Bronchial epithelial cell (primary cell): ENCODE results near the gene PRXL2B. TPM values are rescaled to one million over a fixed set of nuclear protein-coding genes. Genes with fewer than 3 reads are reported as not detected.
"Not testable (repeated sequence)": the region's sequence is repeated elsewhere in the genome, so short reads cannot be mapped to it uniquely, and the experiment has no call there.

Source experiments
- DNase-seq: peaks from one replicate; pipeline ENCODE4 v3.0.0-alpha.2; 2010; ENCODE audit warnings: low read depth
- FAIRE-seq: peaks from 2 replicates; lab custom pipeline; 2011; peaks lifted over from hg19 to GRCh38; lab: Jason Lieb, UNC
- H3K27me3 ChIP-seq: 2 replicates; pipeline ENCODE4 v1.5.1; 2011; ENCODE audit warnings: low read length; ENCODE audit not compliant: control insufficient read depth, insufficient read depth
- H3K36me3 ChIP-seq: 2 replicates; pipeline ENCODE4 v1.5.1; 2011; ENCODE audit warnings: low read length; ENCODE audit not compliant: control insufficient read depth, insufficient read depth
- H3K4me3 ChIP-seq: 2 replicates; pipeline ENCODE4 v1.5.1; 2011; ENCODE audit warnings: mild to moderate bottlenecking, low read depth, low read length, control low read depth
- CTCF ChIP-seq: IDR thresholded peaks from 2 replicates; pipeline ENCODE4 v1.5.1; 2011; ENCODE audit warnings: mild to moderate bottlenecking, moderate library complexity, low read length, control low read depth, inconsistent platforms; ENCODE audit not compliant: insufficient read depth, severe bottlenecking
- total RNA-seq: library from RNA; depleted of rRNA; stranded (reverse); fragments of >200 nt; gene quantifications from 2 replicates; pipeline ENCODE4 v1.2.1, GENCODE V29; 2014

The PRXL2B gene
- total RNA-seq, 1 donor from 2014 or later, result 6.8 TPM

DNA sequence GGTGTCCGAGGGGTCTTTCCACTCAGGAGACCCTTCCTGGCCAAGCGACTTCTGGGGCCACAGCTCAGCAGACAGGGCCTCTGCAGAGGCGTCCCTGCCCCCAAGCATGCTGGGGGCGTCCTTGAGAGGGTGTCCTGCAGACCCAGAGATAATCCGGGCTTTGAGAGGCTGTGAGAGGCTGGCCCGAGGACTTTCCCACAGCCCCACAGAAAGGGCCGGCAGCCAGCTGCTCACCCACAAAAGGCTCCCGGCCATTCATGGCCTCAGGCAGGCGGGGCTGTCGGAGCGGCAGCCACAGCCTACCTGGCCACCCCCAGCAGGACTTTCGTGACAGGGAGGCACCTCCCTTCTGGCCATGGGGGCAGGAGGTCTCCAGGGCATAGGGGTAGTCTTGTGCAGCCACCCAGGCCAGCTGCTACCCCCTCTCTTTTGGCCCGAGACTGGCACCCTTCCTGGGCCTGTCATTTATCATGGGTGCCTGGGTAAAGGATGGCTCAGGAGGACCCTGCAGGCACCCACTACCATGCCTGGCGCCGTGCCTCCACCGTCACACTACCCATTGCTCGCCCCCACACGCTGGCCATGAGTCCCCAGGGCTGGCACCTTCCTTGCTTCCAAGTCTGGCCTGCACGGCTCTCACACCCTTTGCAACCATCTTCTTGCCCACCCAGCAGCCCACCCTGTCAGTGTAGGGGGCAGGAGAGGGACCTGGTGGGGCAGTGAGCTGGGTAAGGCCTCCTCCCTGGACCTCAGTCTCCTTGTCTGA lies 41.5 kb upstream of the PRXL2B start:
- Histone ChIP-seq H3K36me3 (no peaks in the 10 kb centered on the region), H3K4me3 (no peak overlapping the region), H3K27me3 (no peaks in the 10 kb centered on the region)
- FAIRE-seq, result no peak
- no peak for TF ChIP-seq CTCF
- no peak for DNase-seq

GRCh38 chr1:2545754-2546514 lies 40.6 kb upstream of the PRXL2B start:
- H3K27me3 ChIP-seq, result no peaks in the 10 kb centered on the region
- TF ChIP-seq CTCF, result no peak
- DNase-seq, result peak; percentile 45
- no peaks in the 10 kb centered on the region for H3K36me3 ChIP-seq
- peak overlapping the region; percentile 40 for H3K4me3 ChIP-seq
- FAIRE-seq, result no peak

GRCh38 chr1:2546515-2547209 lies 39.9 kb upstream of the PRXL2B start:
- Histone ChIP-seq H3K27me3 (no peaks in the 10 kb centered on the region), H3K4me3 (peak overlapping the region; percentile 40), H3K36me3 (no peaks in the 10 kb centered on the region)
- DNase-seq, result peak; percentile 72
- no peak for TF ChIP-seq CTCF
- no peak for FAIRE-seq

GRCh38 chr1:2547210-2548067 lies 39.1 kb upstream of the PRXL2B start:
- TF ChIP-seq CTCF, result no peak
- FAIRE-seq (no peak), DNase-seq (no peak)
- H3K36me3 ChIP-seq, result no peaks in the 10 kb centered on the region
- H3K4me3 ChIP-seq, result peak overlapping the region; percentile 40
- H3K27me3 ChIP-seq, result no peaks in the 10 kb centered on the region

- Histone ChIP-seq H3K27me3 (no peaks in the 10 kb centered on the region), H3K4me3 (no peak overlapping the region), H3K36me3 (no peaks in the 10 kb centered on the region)
- TF ChIP-seq CTCF, result peak; percentile 98
- FAIRE-seq, result no peak
- peak; percentile 59 for DNase-seq
Measured at GRCh38 chr1:2548068-2548589, 38.4 kb upstream of the PRXL2B start.

DNA sequence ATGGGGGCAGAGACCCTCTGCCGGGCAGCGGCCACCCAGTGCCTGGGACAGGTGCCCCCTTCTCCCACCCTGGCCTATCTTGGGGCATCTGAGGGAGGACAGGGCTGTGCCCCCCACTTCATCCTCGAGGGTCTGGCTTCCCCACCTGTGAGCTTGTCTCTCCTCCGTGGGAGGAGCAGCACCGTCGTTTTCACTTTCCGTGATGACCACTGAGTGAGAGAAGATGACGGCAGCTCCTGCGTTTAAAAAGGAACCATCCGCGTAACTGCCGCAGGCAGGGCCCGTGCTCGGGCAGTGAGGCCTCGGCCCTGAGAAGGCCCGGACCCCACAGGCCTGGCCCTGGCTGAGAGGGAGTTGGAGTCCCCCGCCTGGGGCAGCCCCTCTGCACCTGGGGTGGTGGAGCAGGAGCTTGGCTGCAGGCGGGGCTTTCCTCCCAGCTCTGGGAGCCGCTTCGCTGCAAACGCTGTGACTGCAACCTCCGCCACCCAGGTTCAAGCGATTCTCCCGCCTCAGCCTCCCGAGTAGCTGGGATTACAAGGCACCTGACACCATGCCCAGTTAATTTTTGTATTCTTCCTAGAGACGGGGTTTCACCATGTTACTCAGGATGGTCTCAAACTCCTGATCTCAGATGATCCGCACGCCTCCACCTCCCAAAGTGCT lies 37.1 kb upstream of the PRXL2B start:
- not testable (repeated sequence) for DNase-seq, H3K4me3 ChIP-seq, H3K36me3 ChIP-seq, H3K27me3 ChIP-seq
- FAIRE-seq, result peak; percentile 84

DNA sequence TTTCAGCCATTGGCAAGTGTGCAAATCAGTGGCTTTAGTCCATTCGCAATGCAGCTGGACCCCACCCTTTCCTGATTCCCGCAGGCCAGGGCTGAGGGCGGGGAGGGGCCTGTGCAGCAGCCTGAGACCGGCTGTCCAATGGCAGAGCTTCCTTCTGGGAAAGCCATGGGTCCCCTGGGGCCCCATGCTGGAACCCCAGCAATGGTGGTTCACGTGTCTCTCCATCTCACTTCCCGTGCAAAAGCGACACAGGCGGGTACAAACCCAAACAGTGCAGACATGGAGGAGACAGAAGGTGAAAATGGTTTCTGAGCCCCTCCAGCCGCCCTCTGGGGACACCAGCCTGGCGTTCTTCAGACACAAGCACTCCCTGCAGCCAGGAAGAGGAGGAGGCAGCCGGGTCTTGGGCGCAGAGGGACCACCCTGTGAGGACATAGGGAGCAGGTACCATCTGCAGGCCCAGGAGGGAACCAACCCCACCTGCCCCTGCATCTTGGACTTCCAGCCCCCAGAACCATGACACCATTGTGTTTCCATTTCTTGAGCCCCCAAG lies 36.2 kb upstream of the PRXL2B start:
- not testable (repeated sequence) for H3K36me3 ChIP-seq, H3K4me3 ChIP-seq, DNase-seq, H3K27me3 ChIP-seq, FAIRE-seq
